ENCODE data around the gene ZNF765. TPM values are rescaled to one million over a fixed set of nuclear protein-coding genes. Genes with fewer than 3 reads are reported as not detected.
"Not testable (repeated sequence)": the region's sequence is repeated elsewhere in the genome, so short reads cannot be mapped to it uniquely, and the experiment has no call there.

The ZNF765 gene
- total RNA-seq, 1 experiment from 2014 or later, result 13.8 TPM

DNA sequence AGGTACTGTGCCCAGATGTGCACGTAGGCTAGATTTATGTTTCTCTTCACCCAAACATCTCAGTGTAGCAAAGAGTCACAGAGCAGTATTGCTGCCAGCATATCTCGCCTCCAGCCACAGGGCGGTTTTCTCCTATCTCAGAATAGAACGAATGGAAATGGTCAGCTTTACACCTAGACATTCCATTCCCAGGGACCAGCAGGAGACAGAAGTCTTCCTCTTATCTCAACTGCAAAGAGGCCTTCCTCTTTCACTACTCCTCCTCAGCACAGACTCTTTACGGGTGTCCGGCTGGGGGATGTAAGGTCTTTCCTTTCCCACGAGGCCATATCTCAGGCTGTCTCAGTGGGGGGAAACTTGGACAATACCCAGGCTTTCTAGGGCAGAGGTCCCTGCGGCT, 73.7 kb downstream of the ZNF765 start:
- in situ Hi-C loops (cut with HindIII; ENCODE audit: low sequenced_read_pairs); DNase-seq (ENCODE audit: low spot score): not testable (repeated sequence)

DNA sequence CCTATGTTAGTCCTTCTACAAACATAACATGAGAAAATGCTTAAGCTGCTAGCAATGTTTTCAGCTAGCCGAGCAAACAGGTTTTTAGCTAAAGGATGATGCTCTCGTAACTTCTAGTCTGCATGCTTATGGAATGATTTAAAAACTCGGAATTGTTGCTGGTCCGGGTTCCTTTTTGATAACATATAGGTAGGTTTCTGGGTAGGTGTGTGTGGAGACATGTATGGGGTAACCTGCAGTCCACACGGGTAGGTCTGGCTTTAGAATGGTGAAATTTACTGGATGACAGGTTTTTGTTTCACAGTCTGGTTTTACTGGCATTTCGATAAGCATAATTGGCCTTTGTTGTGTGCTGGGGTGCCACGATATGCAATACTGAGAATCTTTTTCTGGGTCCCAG, 77.0 kb downstream of the ZNF765 start:
- in situ Hi-C loops (cut with HindIII; ENCODE audit: low sequenced_read_pairs), result no loop called here
- DNase-seq (ENCODE audit: low spot score), result no peak

DNA sequence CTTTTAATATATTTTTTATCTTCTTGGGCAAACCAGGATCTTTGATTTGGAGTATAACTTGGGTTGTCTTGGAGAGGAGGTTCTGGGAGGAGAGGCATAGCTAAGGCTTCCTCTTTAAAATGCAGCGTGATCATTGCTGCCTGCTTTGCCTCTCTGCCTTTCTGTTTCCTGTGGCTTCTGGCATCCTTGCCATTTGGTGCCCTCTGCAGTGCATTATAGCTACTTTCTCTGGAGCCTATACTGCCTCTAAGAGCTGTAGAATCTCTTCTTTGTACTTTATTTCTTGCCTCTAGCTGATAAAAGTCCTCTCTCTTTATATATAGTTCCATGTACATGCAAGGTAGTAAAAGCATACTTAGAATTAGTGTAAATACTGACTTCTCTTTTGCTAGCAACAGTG, 79.9 kb downstream of the ZNF765 start:
- in situ Hi-C loops (cut with HindIII; ENCODE audit: low sequenced_read_pairs), result not testable (repeated sequence)

DNA sequence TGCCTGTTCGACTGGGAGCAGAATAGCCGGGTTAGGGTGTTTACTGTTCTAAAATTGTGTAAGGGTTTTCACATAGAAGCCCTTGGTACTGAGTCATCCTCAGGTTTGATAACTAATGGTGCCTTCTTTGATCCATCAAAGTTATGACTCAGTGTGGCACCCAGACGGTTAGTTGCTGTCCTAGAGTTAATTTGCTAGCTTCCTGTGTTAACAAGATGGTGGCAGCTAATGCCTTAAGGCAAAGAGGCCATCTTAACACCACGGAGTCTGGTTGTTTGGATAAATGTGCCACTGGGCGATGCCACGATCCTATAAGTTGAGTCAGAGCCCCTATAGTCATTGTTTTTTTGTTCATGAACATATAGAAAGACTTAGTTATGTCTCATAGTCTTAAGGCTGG, 80.5 kb downstream of the ZNF765 start:
- DNase-seq (ENCODE audit: low spot score); in situ Hi-C loops (cut with HindIII; ENCODE audit: low sequenced_read_pairs): not testable (repeated sequence)

More for the DNA sequence above, 79.9 kb downstream of the ZNF765 start:
- DNase-seq (ENCODE audit: low spot score), result not testable (repeated sequence)

Other genes with a start within 250 kb of the ZNF765 start
- gene ZNF347, start 236.1 kb upstream of the ZNF765 start, total RNA-seq (2014; rRNA removed; shearing (Covaris generic)), result 3.3 and 4.9 TPM in 2 replicates
- gene ZNF665, start 201.8 kb upstream of the ZNF765 start, total RNA-seq (2014; rRNA removed; shearing (Covaris generic)), result not detected in 2 replicates
- gene ZNF677, start 140.3 kb upstream of the ZNF765 start, total RNA-seq (2014; rRNA removed; shearing (Covaris generic)), result not detected in 2 replicates
- gene VN1R2, start 136.9 kb upstream of the ZNF765 start, total RNA-seq (2014; rRNA removed; shearing (Covaris generic)), result not detected in 2 replicates
- not detected in 2 replicates for gene VN1R4, start 127.4 kb upstream of the ZNF765 start, total RNA-seq (2014; rRNA removed; shearing (Covaris generic))
- 10.0 and 11.5 TPM in 2 replicates for gene ZNF845, start 61.4 kb upstream of the ZNF765 start, total RNA-seq (2014; rRNA removed; shearing (Covaris generic))
- 11.9 and 23.0 TPM in 2 replicates for gene ZNF525, start 29.4 kb upstream of the ZNF765 start, total RNA-seq (2014; rRNA removed; shearing (Covaris generic))
- 10.3 and 17.7 TPM in 2 replicates for gene ZNF761, start 36.8 kb downstream of the ZNF765 start, total RNA-seq (2014; rRNA removed; shearing (Covaris generic))
- gene ZNF813, start 72.6 kb downstream of the ZNF765 start, total RNA-seq (2014; rRNA removed; shearing (Covaris generic)), result 0.37 and 0.75 TPM in 2 replicates
- gene ZNF331, start 143.0 kb downstream of the ZNF765 start, total RNA-seq (2014; rRNA removed; shearing (Covaris generic)), result 4.2 and 10.6 TPM in 2 replicates
- not detected in 2 replicates for gene DPRX, start 236.8 kb downstream of the ZNF765 start, total RNA-seq (2014; rRNA removed; shearing (Covaris generic))